A673 (cell line): ENCODE measurements around the gene ABCA13. TPM values are rescaled to one million over a fixed set of nuclear protein-coding genes. Genes with fewer than 3 reads are reported as not detected.

Source experiments
- BruUV-seq: library from RNA; stranded (reverse); fragments of 400-500 nt; replicated peaks from 2 replicates; lab custom pipeline; 2021; lab: Mats Ljungman, UMichigan
- CTCF ChIA-PET: fragments of 300-600 bp; sonication (Branson Sonifier 250); formaldehyde crosslinking; loops from one replicate; lab custom pipeline; 2022; ENCODE audit warnings: antibody characterized with exemption; lab: Charles Lee
- POLR2A ChIA-PET: fragments of 300-600 bp; sonication (Branson Sonifier 250); formaldehyde crosslinking; loops from one replicate; lab custom pipeline; 2022; ENCODE audit warnings: antibody characterized with exemption; ENCODE audit not compliant: low non-redundant PET; lab: Charles Lee
- DNase-seq: peaks from one replicate; pipeline ENCODE4 v3.0.0-alpha.2; 2015; ENCODE audit warnings: low spot score
- H3K27ac ChIP-seq: fragments of 200-600 bp; sonication (generic); 2 replicates; pipeline ENCODE4 v1.5.1; 2016; ENCODE audit warnings: mixed run types, low read depth, mild to moderate bottlenecking, mixed read lengths, antibody characterized with exemption, low read length; ENCODE audit not compliant: poor library complexity, severe bottlenecking
- H3K27me3 ChIP-seq: fragments of 200-600 bp; sonication (generic); replicated peaks from 2 replicates; pipeline ENCODE4 v1.6.1; 2017; ENCODE audit warnings: mixed run types, low read depth, mild to moderate bottlenecking, mixed read lengths, antibody characterized with exemption, low read length; ENCODE audit not compliant: insufficient read depth, poor library complexity
- H3K36me3 ChIP-seq: fragments of 200-600 bp; sonication (generic); 2 replicates; pipeline ENCODE4 v1.6.1; 2016; ENCODE audit warnings: mixed run types, mild to moderate bottlenecking, mixed read lengths, antibody characterized with exemption, low read length; ENCODE audit not compliant: insufficient read depth, poor library complexity, severe bottlenecking
- H3K4me1 ChIP-seq: fragments of 200-600 bp; sonication (generic); 2 replicates; pipeline ENCODE4 v1.6.1; 2017; ENCODE audit warnings: mixed run types, mild to moderate bottlenecking, mixed read lengths, antibody characterized with exemption, low read length; ENCODE audit not compliant: insufficient read depth, poor library complexity, severe bottlenecking
- H3K4me3 ChIP-seq: fragments of 200-600 bp; sonication (generic); 2 replicates; pipeline ENCODE4 v1.5.1; 2016; ENCODE audit warnings: low read depth, mixed run types, mild to moderate bottlenecking, mixed read lengths, low read length; ENCODE audit not compliant: poor library complexity, severe bottlenecking
- H3K9me3 ChIP-seq: fragments of 200-600 bp; sonication (generic); 2 replicates; pipeline ENCODE4 v1.6.1; 2016; ENCODE audit warnings: mixed run types, low read depth, mild to moderate bottlenecking, mixed read lengths, antibody characterized with exemption, low read length; ENCODE audit not compliant: poor library complexity, severe bottlenecking
- EZH2 ChIP-seq: fragments of 200-600 bp; sonication (generic); IDR thresholded peaks from 2 replicates; pipeline ENCODE4 v1.6.1; 2017; ENCODE audit warnings: borderline replicate concordance, low read depth, mild to moderate bottlenecking, mixed read lengths, antibody characterized with exemption, low read length; ENCODE audit not compliant: poor library complexity, severe bottlenecking
- intact Hi-C: fragments of 100-400 bp; cut with micrococcal nuclease; formaldehyde crosslinking; loops from one replicate; pipeline ENCODE4 v1.10.0; 2022; ENCODE audit not compliant: unreplicated experiment
- total RNA-seq: library from RNA; stranded (reverse); gene quantifications from 2 replicates; pipeline ENCODE4 v1.2.3, GENCODE V29; 2021
- TF ChIP-seq, protein P1 (sequence below): fragments of 300-800, 200-600 bp; sonication (generic); conservative IDR thresholded peaks from 2 replicates; pipeline ENCODE4 v1.5.1; 2017; ENCODE audit warnings: low read depth, mild to moderate bottlenecking, antibody characterized with exemption, low read length, moderate library complexity, mixed read lengths

ABCA13 gene
- total RNA-seq, 1 experiment from 2014 or later, result 15.6 TPM

DNA sequence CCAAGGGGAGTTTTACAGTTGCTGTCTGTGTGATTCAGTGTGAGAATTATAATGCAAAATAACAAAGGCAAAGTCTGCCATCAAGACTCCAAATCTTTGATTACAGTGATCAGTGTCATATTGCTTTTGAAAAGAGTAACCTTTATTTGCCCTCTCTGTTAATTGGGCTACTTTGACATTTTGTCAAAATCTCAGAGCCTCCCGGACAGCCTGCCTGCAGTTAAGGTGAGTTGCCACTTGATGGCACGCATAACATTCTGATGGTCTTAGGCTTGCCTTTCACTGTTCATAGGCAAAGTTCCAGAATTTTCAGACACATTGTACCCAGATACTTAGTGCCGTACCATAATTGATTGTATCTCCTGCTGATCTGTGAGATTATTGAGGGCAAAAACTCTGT lies 253.5 kb downstream of the ABCA13 start:
- no peak for TF ChIP-seq EZH2
- TF ChIP-seq, protein P1, sequence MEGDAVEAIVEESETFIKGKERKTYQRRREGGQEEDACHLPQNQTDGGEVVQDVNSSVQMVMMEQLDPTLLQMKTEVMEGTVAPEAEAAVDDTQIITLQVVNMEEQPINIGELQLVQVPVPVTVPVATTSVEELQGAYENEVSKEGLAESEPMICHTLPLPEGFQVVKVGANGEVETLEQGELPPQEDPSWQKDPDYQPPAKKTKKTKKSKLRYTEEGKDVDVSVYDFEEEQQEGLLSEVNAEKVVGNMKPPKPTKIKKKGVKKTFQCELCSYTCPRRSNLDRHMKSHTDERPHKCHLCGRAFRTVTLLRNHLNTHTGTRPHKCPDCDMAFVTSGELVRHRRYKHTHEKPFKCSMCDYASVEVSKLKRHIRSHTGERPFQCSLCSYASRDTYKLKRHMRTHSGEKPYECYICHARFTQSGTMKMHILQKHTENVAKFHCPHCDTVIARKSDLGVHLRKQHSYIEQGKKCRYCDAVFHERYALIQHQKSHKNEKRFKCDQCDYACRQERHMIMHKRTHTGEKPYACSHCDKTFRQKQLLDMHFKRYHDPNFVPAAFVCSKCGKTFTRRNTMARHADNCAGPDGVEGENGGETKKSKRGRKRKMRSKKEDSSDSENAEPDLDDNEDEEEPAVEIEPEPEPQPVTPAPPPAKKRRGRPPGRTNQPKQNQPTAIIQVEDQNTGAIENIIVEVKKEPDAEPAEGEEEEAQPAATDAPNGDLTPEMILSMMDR, result peak; percentile 53
- ChIA-PET CTCF (no interaction called here), POLR2A (no interaction called here)
- Histone ChIP-seq H3K27me3 (no peaks in the 10 kb centered on the region), H3K9me3 (no peaks in the 10 kb centered on the region), H3K36me3 (no peaks in the 10 kb centered on the region), H3K4me3 (no peak overlapping the region), H3K27ac (no peak overlapping the region), H3K4me1 (no peaks in the 10 kb centered on the region)
- DNase-seq, result peak; percentile 25
- BruUV-seq, result no TSS peak
- intact Hi-C loops, result no loop called here

DNA sequence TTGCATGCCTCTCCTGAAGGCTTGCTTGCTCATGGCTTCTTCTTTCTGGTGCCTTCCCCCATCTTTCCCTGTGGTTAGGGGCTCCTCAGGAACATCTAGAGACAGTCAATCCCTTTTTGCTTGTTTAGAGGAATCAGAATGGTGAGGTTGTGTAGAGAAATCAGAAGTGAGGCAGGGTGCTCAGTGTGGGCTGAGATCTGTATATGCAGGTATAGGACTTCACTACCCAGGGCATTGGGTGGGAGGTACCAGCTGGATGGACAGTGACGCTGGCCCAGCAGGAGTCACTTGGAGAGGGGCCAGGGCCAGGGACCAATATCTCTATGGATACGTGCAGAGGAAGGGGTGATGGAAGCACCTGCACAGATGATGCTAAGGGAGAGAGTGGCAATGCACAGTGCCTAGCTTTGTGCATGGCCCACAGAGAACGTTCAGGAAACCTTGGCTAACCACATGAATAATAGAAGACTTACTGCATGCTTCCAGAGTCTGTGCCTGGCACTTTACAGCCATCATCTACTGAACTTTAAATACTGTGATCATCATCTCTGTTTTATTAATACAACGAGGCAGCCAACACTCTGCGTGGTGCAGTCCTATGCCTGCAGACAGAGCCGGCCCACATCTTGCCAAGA lies 255.2 kb downstream of the ABCA13 start:
- intact Hi-C loops, result no loop called here
- POLR2A ChIA-PET, result no interaction called here
- Histone ChIP-seq H3K9me3 (no peaks in the 10 kb centered on the region), H3K27me3 (no peaks in the 10 kb centered on the region), H3K27ac (no peak overlapping the region), H3K4me1 (no peaks in the 10 kb centered on the region), H3K36me3 (no peaks in the 10 kb centered on the region), H3K4me3 (no peak overlapping the region)
- CTCF ChIA-PET, result no interaction called here
- BruUV-seq, result no TSS peak
- no peak for DNase-seq
- TF ChIP-seq EZH2, result no peak
- TF ChIP-seq, protein P1, result no peak

DNA sequence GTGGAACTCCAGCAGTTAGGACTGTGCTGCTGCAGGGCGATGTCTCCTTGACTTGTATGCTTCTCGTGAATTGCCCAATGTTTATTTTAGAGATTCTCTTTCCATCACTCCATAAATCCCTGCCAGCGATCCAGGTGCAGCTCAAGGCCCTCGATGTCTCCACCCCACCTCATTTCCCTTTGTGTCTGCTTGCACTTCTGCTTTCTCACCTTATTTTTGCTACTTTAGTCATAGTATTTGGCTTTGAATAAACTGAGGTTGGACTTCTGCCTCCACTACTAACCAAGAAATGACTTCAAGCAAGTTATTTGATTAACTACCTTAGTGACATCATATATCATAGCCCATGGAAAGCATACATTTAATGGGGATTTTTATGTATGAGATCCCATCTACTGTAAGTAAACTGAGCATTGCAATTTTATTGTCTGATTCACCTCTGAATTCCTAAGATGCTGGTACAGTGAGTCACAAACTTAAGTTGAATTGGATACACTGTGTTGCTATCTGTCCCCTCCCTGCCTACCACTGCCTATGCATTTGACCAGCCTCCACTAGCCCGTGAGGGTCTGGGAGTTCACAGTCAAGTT lies 255.8 kb downstream of the ABCA13 start:
- TF ChIP-seq EZH2, result no peak
- TF ChIP-seq, protein P1, result no peak
- Histone ChIP-seq H3K9me3 (no peaks in the 10 kb centered on the region), H3K36me3 (no peaks in the 10 kb centered on the region), H3K4me1 (no peaks in the 10 kb centered on the region), H3K27ac (no peak overlapping the region), H3K27me3 (no peaks in the 10 kb centered on the region), H3K4me3 (no peak overlapping the region)
- ChIA-PET POLR2A (no interaction called here), CTCF (no interaction called here)
- no TSS peak for BruUV-seq
- no peak for DNase-seq
- intact Hi-C loops, result no loop called here
